ACHN (cell line): ENCODE data around the gene TAF5L.
"Not testable (repeated sequence)": the region's sequence is repeated elsewhere in the genome, so short reads cannot be mapped to it uniquely, and the experiment has no call there.

Experiments
- DNase-seq: peaks from one replicate; pipeline ENCODE4 v3.0.0-alpha.2; 2015
- in situ Hi-C: cut with HindIII; loops from 2 replicates; pipeline ENCODE4 v1.10.0; 2017; ENCODE audit warnings: low sequenced_read_pairs, low pct_ligation_motif_present, low pct_unique_long_range_greater_than_20kb

TAF5L gene

GRCh38 chr1:229582011-229582694 is 43.8 kb downstream of the TAF5L start:
- DNase-seq: no peak
- in situ Hi-C loops: no loop called here

GRCh38 chr1:229581485-229581884 is 44.4 kb downstream of the TAF5L start:
- in situ Hi-C loops: no loop called here
- no peak for DNase-seq

GRCh38 chr1:229579059-229579673 is 46.8 kb downstream of the TAF5L start:
- no peak for DNase-seq
- in situ Hi-C loops: no loop called here

GRCh38 chr1:229578168-229579058 is 47.5 kb downstream of the TAF5L start:
- in situ Hi-C loops: no loop called here
- peak; percentile 12 for DNase-seq

- no peak for DNase-seq
- in situ Hi-C loops: no loop called here
These were observed 51.1 kb downstream of the TAF5L start for GRCh38 chr1:229574679-229575442.

- in situ Hi-C loops: no loop called here
- no peak for DNase-seq
These were observed 53.6 kb downstream of the TAF5L start for GRCh38 chr1:229572286-229572685.

- no peak for DNase-seq
- in situ Hi-C loops: no loop called here
These were observed 54.9 kb downstream of the TAF5L start for GRCh38 chr1:229570891-229571516.

GRCh38 chr1:229570305-229570704 is 55.6 kb downstream of the TAF5L start:
- in situ Hi-C loops: no loop called here
- no peak for DNase-seq

- in situ Hi-C loops: no loop called here
- no peak for DNase-seq
These were observed 58.6 kb downstream of the TAF5L start for GRCh38 chr1:229567109-229567868.

- no peak for DNase-seq
- in situ Hi-C loops: no loop called here
These were observed 62.2 kb downstream of the TAF5L start for GRCh38 chr1:229563701-229564100.

- DNase-seq: no peak
- in situ Hi-C loops: no loop called here
These were observed 62.7 kb downstream of the TAF5L start for GRCh38 chr1:229563241-229563640.

- no peak for DNase-seq
- in situ Hi-C loops: no loop called here
These were observed 63.2 kb downstream of the TAF5L start for GRCh38 chr1:229562686-229563085.

- DNase-seq: no peak
- in situ Hi-C loops: no loop called here
These were observed 64.8 kb downstream of the TAF5L start for GRCh38 chr1:229561141-229561540.

GRCh38 chr1:229560124-229560523 is 65.8 kb downstream of the TAF5L start:
- in situ Hi-C loops, DNase-seq: not testable (repeated sequence)

GRCh38 chr1:229559336-229559801 is 66.6 kb downstream of the TAF5L start:
- DNase-seq, in situ Hi-C loops: not testable (repeated sequence)

GRCh38 chr1:229558460-229559335 is 67.2 kb downstream of the TAF5L start, which contains the start of gene ABCB10:
Gene ABCB10 (minus strand): TSS chr1:229558707. CDS start chr1:229558652, 55 bp downstream.
- peak; percentile 99 for DNase-seq
- in situ Hi-C loops: no loop called here
